Psoas muscle (tissue), 8 donors: ENCODE measurements around the gene VAC14. TPM values are rescaled to one million over a fixed set of nuclear protein-coding genes. Genes with fewer than 3 reads are reported as not detected.

ENCODE experiments used
- ATAC-seq, 4 donors: fragments of 200-7000 bp; cut with Tn5 transposase; one replicate each; pipeline ENCODE4 v1.9.1; 2020; ENCODE audit warnings: moderate library complexity in 3 of 4, mild to moderate bottlenecking in 2 of 4
- DNase-seq, 2 donors: peaks; one replicate each; pipeline ENCODE4 v3.0.0-alpha.2; 2020
- H3K27ac ChIP-seq: fragments of 200-600 bp; one replicate; pipeline ENCODE4 v1.8.0; 2022
- H3K27me3 ChIP-seq, 3 donors: fragments of 200-600 bp in 1 of 3; one replicate each; pipeline versions ENCODE4 v1.6.1 to v1.8.0; 2013 to 2022; ENCODE audit warnings: low read length in 2 of 3, mild to moderate bottlenecking in 2 of 3, moderate library complexity in 1 of 3; ENCODE audit not compliant: insufficient read depth in 3 of 3
- H3K36me3 ChIP-seq, 2 donors: fragments of 200-600 bp in 1 of 2; one replicate each; pipeline versions ENCODE4 v1.6.1 to v1.8.0; 2013 to 2022; ENCODE audit warnings: low read depth in 1 of 2, mild to moderate bottlenecking in 1 of 2, moderate library complexity in 1 of 2; ENCODE audit not compliant: insufficient read depth in 1 of 2
- H3K4me1 ChIP-seq: fragments of 200-600 bp; one replicate; pipeline ENCODE4 v1.8.0; 2022
- H3K4me3 ChIP-seq: fragments of 200-600 bp; one replicate; pipeline ENCODE4 v1.8.0; 2022; ENCODE audit warnings: mild to moderate bottlenecking
- H3K9me3 ChIP-seq: fragments of 200-600 bp; one replicate; pipeline ENCODE4 v1.8.0; 2022
- WGBS, 3 donors: extraction: QIAGEN DNeasy Blood & Tissue Kit; methylation state at CpG; one replicate each; pipeline versions ENCODE4 v1.1.6 to v1.1.7; 2013; 5-methylcytosine and 5-hydroxymethylcytosine counted together
- intact Hi-C, 2 donors: fragments of 100-400 bp; cut with DNase I; formaldehyde crosslinking; loops; one replicate each; pipeline versions ENCODE4 v1.11.0 to v1.14.2; 2022
- polyA plus RNA-seq, 3 donors: library from polyadenylated mRNA; stranded (reverse); fragments of 200-250 nt; gene quantifications; one replicate each; pipeline ENCODE4 v1.2.3, GENCODE V29; 2013
- total RNA-seq, 4 donors: library from RNA; stranded (reverse); fragmentation: NEBNext Ultra II Directional in 2 of 4; extraction: Animal tissue kit (Norgen Biotek cat#: 25700) in 2 of 4; gene quantifications; one replicate each; pipeline versions ENCODE4 v1.2.1 to v1.2.4, GENCODE V29; 2021 to 2023
- TF ChIP-seq, protein P1 (sequence below): fragments of 200-600 bp; IDR thresholded peaks from one replicate; pipeline ENCODE4 v1.8.0; 2022; ENCODE audit warnings: antibody characterized with exemption
- donor health status: healthy with polysubstance abuse.
- donor health status: DM: no; HTN: no; CAD: no; lungs with moderate emphysema.
- donor health status: Bipolar disorder and iron deficiency.
- donor health status: healthy.
- donor health status: DM: yes; HTN: yes; CAD: no.
- donor health status: DM: no; HTN: no; CAD: no.
- donor health status: DM: no; HTN: no; CAD: no.
- donor health status: DM: yes; HTN: yes; CAD: no.

The VAC14 gene
- total and polyA plus RNA-seq, 7 donors = 19.9 to 24.3 (median 23.0) TPM

DNA sequence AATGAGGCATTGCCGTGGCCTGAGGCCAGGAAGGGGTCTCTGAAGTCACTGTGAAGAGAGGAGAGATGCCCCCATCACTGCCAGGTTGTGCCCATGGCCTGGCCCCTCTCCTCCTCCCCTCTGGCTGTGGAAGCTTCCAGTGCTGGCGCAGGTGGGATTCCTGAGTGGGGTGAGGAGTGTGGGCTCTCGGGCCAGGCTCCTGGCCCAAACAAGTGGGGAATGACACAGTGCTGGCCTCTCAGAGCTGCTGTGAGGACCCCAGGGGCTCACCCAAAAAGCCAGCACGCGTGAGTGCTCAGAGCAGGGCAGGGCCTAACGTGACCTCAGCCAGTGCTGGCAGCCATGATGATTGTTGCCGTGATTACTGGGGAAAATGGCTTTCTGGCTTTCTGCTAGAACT, 61.6 kb downstream of the VAC14 start:
- Histone ChIP-seq H3K36me3 (peaks cover 0 to 15% of the 10 kb centered on the region in 2 donors), H3K27ac (no peak overlapping the region), H3K9me3 (no peaks in the 10 kb centered on the region), H3K4me1 (peaks cover 54% of the 10 kb centered on the region), H3K4me3 (no peak overlapping the region), H3K27me3 (no peaks in the 10 kb centered on the region)
- WGBS, 3 donors = 80 to 92% (median 90%) methylated on average over 7 of the region's 7 CpGs
- ATAC-seq (no peak), DNase-seq (no peak)
- TF ChIP-seq, protein P1, sequence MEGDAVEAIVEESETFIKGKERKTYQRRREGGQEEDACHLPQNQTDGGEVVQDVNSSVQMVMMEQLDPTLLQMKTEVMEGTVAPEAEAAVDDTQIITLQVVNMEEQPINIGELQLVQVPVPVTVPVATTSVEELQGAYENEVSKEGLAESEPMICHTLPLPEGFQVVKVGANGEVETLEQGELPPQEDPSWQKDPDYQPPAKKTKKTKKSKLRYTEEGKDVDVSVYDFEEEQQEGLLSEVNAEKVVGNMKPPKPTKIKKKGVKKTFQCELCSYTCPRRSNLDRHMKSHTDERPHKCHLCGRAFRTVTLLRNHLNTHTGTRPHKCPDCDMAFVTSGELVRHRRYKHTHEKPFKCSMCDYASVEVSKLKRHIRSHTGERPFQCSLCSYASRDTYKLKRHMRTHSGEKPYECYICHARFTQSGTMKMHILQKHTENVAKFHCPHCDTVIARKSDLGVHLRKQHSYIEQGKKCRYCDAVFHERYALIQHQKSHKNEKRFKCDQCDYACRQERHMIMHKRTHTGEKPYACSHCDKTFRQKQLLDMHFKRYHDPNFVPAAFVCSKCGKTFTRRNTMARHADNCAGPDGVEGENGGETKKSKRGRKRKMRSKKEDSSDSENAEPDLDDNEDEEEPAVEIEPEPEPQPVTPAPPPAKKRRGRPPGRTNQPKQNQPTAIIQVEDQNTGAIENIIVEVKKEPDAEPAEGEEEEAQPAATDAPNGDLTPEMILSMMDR = no peak
- intact Hi-C loops = loop anchor here (2.0 to 5.0 kb wide), 4 partner anchors 25 to 59 kb away; no protein-coding TSS in a partner anchor

- Histone ChIP-seq H3K9me3 (no peaks in the 10 kb centered on the region), H3K27me3 (no peaks in the 10 kb centered on the region), H3K27ac (peak overlapping the region; percentile 98), H3K36me3 (peaks cover 0 to 10% of the 10 kb centered on the region in 2 donors), H3K4me3 (peak overlapping the region; percentile 22), H3K4me1 (peaks cover 54% of the 10 kb centered on the region)
- 24 to 47% (median 33%) methylated on average over 22 of the region's 22 CpGs for WGBS, 3 donors
- DNase-seq (peak; percentile 81 to 92), ATAC-seq (peak; percentile 87 to 93 (median 92))
- TF ChIP-seq, protein P1 = peak; percentile 91
- intact Hi-C loops = loop anchor here (1.0 to 5.0 kb wide), 5 partner anchors 23 to 58 kb away; no protein-coding TSS in a partner anchor
These were observed 62.6 kb downstream of the VAC14 start for GRCh38 chr16:70738083-70738977.

- peaks cover 54% of the 10 kb centered on the region for H3K4me1 ChIP-seq
- peak overlapping the region; percentile 98 for H3K27ac ChIP-seq
- no peaks in the 10 kb centered on the region for H3K27me3 ChIP-seq
- H3K36me3 ChIP-seq = peaks cover 0 to 2% of the 10 kb centered on the region in 2 donors
- ATAC-seq (peak; percentile 66 to 80 (median 70)), DNase-seq (peak; percentile 81 to 83)
- H3K4me3 ChIP-seq = peak overlapping the region; percentile 22
- 20 to 30% (median 23%) methylated on average over 21 of the region's 21 CpGs for WGBS, 3 donors
- intact Hi-C loops = loop anchor here (1.0 to 5.0 kb wide), 5 partner anchors 22 to 57 kb away; no protein-coding TSS in a partner anchor
- no peaks in the 10 kb centered on the region for H3K9me3 ChIP-seq
- TF ChIP-seq, protein P1 = no peak
These were observed 63.4 kb downstream of the VAC14 start for GRCh38 chr16:70737377-70738082.

DNA sequence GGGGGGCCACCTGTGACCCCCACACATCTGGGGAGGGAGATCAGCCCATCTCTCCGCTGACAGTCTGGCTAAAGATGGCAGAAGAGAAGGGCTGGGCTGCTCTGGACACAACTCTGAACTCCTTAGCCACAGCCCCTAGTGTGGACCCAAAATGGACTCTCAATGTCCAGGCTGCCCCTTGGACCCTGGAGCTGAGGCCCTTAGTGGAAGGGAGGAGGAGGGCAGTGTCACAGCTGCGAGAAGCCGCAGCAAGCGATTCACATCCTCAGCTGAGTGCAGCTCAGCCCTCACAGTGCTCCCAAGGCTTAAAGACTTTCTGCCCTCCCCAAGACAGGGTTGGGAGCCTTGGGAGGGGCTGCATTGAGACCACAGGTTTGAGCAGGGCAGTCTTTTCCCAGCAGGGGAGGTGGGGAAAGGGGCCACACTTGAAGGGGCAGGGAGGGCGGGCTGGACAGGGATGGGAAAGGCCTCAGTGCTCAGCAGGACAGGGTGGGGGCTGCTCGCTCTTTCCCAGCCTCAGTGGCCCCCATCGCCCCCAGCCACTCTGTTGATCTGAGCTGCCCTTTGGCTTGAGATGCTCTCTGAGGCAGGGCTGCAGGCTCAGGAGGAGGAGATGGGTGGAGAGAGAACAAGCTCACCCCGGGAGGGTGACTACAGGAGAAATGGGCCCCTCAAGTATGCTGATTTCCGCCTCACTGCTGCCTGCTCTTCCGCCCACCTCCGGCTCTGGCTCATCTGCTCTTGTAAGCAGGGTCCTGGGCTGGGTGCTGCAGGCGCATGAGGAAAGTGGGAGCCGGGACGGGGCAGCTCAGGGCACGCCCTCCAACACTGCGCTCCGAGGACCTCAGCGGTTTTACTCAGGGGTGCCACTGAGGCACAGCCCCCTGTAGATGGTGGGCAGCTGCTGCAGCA, 64.2 kb downstream of the VAC14 start:
- DNase-seq (no peak), ATAC-seq (no peak)
- WGBS, 3 donors = 85 to 87% (median 87%) methylated on average over 18 of the region's 18 CpGs
- Histone ChIP-seq H3K27ac (peak overlapping the region; percentile 98), H3K36me3 (no peaks in the 10 kb centered on the region), H3K4me3 (peak overlapping the region; percentile 22), H3K9me3 (no peaks in the 10 kb centered on the region), H3K4me1 (peaks cover 54% of the 10 kb centered on the region), H3K27me3 (no peaks in the 10 kb centered on the region)
- intact Hi-C loops = loop anchor here (5.0 kb wide), 2 partner anchors 34 to 39 kb away; no protein-coding TSS in a partner anchor
- TF ChIP-seq, protein P1 = no peak
